TTC549 (cell line): ENCODE measurements around the gene LRRC37A2.
"Not testable (repeated sequence)": the region's sequence is repeated elsewhere in the genome, so short reads cannot be mapped to it uniquely, and the experiment has no call there.

Experiments
- FAIRE-seq: peaks from 2 replicates; lab custom pipeline; 2012; peaks lifted over from hg19 to GRCh38; lab: Jason Lieb, UNC

Gene LRRC37A2

DNA sequence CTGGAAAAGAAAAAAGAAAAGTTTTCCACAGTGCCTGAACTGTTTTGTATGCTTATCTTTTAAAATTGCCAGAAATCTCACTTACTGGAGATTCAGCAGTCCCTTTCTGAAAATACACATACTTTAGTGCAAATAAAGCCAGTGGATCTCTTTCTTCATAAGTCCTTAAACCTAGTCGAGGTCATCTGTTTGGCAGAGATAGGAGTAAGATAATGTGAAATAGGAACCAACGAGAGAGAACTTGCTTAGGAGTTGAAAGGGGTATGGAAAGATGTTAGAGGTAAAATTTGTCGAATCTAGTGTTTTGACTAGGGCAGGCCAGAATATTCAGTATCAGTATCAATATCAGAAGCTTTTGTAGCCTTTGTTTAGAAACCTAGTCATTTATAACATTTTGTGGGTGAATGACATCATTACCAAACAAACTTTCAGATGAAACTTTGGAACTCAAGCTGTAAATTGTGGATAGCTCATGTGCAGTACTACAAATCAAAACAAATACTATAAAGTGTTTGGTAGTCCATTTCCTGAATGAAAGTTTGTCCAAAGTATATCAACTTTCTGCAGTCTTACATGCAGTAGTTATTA lies 86.2 kb downstream of the LRRC37A2 start:
- not testable (repeated sequence) for FAIRE-seq

DNA sequence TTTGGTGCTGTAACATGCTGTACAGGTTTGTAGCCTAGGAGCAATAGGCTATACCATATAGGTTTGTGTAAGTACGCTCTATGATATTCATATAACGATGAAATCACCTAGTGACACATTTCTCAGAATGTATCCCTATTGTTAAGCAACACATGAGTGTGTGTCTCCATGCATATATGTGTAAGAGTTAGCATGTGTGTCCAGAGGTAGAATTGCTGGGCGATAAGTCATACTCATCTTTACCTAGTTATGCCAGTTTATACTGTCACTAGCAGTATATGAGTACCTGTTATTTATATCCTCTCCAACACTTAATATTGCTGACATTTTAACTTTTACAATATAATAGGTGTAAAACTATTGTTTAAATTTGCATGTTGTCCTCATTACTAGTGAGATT lies 88.5 kb downstream of the LRRC37A2 start:
- FAIRE-seq, result not testable (repeated sequence)

DNA sequence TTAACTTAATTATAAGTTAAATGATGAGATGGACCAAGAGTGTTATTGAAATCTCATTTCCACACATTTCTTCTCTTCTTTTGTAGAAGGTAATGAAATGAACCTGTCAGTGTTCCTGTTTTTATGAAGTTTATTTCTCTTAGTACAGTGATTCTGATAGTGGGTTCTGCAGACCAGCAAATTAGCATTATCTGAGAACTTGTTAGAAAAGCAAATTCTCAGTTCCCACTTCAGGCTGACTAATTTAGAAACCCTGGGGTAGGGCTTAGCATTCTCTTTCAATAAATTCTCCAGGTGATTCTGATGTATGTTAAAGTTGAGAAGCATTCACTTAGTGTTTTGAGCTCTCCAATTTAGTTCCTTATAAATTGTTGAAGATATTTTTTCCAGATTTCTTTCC lies 90.9 kb downstream of the LRRC37A2 start:
- not testable (repeated sequence) for FAIRE-seq
